Measurements from ENCODE around the gene OTOG.

Gene OTOG

DNA sequence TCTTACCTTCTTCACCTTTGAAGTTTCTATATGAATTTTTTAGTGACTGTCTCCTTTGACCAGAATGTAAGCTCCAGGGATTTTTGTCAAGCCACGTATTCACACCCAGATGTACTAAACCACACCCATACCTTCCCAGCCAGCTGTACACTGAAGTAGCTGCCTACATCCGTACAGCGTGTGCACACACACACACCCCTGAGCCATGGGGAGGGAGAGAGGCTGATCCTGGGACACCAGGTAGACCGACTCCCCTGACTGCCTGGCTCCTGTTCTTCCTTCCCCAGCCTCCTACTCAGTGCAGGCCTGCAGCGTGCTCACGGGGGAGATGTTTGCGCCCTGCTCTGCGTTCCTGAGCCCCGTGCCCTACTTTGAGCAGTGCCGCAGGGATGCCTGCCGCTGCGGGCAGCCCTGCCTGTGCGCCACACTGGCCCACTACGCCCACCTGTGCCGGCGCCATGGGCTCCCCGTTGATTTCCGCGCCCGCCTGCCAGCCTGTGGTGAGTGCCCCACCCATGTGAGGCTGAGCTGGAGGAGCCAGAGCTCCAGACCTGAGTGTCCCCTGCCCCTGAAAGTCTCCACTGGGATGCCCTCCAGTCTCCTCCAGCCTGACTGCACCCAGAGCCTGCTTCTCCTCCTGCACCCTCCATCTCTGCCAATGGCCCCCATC lies 25.9 kb downstream of the OTOG start:
- Mint-ChIP-seq H3K36me3 (ENCODE audit: low read depth) (no peaks in the 10 kb centered on the region), H3K27me3 (no peaks in the 10 kb centered on the region), H3K4me3 (no peak overlapping the region), H3K4me1 (ENCODE audit: low read depth) (no peaks in the 10 kb centered on the region), H3K27ac (no peak overlapping the region), H3K9me3 (no peaks in the 10 kb centered on the region)

DNA sequence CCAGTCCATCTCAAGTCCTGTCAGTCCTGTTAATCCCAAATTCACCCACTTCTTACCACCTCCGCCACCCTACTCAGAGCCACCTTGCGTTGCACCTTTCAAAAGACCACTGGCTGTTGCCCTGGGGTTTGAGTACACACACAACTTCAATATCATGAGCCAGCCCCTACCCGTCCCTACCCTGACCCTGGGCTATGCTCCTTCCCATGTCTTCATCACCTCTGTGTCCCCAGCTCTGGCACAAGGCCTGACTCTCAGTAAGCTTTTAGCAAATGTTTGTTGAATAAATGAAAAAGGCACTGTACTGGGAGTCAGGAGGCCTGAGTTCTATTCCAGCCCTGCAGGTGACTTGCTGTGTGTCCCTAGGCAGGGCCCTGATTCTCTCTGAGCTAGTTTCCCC lies 26.5 kb downstream of the OTOG start:
- Mint-ChIP-seq H3K9me3 (no peaks in the 10 kb centered on the region), H3K27ac (no peak overlapping the region), H3K36me3 (ENCODE audit: low read depth) (no peaks in the 10 kb centered on the region), H3K4me1 (ENCODE audit: low read depth) (no peaks in the 10 kb centered on the region), H3K4me3 (no peak overlapping the region), H3K27me3 (no peaks in the 10 kb centered on the region)

DNA sequence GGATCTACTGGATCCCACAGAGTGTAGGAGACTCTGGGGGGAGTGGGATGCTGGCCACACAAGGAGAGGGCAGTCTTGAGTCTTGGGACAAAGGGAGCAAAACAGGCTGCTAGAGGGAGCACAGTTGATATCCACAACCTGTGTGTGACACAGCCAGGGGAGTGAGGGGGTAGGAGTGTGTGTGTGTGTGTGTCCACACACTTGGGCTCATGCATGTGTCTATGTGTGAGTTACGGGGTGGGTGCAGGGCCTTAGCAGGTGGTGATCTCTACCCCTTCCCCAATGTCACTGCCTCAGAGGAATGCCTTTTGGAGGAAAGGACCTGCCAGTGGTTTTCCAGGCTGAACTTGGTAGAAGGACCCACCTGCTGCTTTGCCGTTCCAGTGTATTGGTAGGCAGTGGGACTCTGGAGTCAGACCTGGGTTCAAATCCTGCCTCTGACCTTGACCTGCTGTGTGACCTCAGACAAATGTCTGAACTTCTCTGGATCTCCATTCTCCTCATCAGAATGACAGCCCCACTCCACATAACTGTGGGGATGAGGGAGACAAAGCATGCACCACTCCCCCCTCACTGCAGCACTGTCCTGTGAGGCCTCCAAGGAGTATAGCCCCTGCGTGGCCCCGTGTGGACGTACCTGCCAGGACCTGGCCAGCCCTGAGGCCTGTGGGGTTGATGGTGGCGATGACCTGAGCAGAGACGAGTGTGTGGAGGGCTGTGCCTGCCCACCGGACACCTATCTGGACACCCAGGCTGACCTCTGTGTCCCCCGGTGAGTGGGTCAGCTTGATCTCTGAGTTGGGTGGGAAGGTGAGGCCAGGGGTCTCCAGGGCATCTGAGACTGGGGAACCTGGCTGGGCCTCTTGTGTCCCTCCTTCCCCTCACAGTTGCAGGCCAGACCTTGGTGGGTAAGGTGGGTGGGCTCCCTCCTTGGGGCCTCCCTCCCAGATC lies 27.4 kb downstream of the OTOG start:
- no peaks in the 10 kb centered on the region for H3K4me1 Mint-ChIP-seq (ENCODE audit: low read depth)
- H3K36me3 Mint-ChIP-seq (ENCODE audit: low read depth) = no peaks in the 10 kb centered on the region
- H3K9me3 Mint-ChIP-seq = no peaks in the 10 kb centered on the region
- H3K27ac Mint-ChIP-seq = no peak overlapping the region
- no peak overlapping the region for H3K4me3 Mint-ChIP-seq
- H3K27me3 Mint-ChIP-seq = no peaks in the 10 kb centered on the region

DNA sequence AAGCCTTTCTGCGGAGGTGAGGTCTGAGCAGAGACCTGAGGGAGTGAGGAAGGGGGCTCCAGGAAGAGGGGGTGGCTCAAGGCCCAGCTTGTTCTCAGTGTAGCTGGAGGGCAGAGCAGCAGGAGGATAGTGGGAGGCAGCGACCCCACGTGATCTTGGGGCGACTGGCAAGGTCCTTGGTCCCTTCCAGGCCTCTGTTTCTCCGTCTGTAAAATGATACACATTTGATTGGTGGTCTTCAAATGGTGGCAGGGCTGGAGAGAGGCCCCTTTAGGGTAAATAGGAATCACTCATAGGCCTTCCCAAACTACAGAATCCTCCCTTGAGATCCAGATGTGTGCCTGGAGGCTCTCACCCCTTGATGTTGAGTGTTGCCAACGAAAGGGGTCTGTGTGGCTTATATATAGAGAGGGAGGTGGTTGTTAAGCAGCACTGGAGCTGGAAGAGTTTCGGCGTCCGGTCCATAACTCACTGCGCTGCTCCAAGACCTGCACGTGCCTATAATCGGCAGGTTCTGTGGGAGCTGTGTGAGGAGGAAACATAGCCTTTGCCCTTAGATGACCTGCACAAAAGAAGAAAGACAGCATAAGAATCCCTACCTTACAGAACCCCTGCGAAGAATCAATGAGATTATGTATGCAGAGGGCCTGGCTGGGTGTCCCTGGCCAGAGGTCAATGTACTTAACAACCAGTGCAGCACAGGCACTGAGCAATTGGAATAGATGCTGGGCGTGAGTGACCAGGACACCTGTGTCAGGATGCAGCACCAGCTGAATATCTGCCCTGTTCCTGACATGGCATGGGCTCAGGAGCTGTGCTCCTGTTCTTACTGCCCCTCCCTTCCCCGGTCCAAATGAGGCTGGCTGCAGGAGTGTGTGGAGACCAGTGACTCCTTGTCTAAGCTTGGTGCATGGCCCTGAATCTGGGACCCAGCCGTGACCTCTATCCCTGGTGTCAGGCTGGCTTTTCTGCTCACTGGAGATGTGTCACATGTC lies 28.7 kb downstream of the OTOG start:
- H3K9me3 Mint-ChIP-seq = no peaks in the 10 kb centered on the region
- no peaks in the 10 kb centered on the region for H3K36me3 Mint-ChIP-seq (ENCODE audit: low read depth)
- H3K27ac Mint-ChIP-seq = no peak overlapping the region
- H3K4me3 Mint-ChIP-seq = no peak overlapping the region
- no peaks in the 10 kb centered on the region for H3K4me1 Mint-ChIP-seq (ENCODE audit: low read depth)
- H3K27me3 Mint-ChIP-seq = peaks cover 2% of the 10 kb centered on the region

DNA sequence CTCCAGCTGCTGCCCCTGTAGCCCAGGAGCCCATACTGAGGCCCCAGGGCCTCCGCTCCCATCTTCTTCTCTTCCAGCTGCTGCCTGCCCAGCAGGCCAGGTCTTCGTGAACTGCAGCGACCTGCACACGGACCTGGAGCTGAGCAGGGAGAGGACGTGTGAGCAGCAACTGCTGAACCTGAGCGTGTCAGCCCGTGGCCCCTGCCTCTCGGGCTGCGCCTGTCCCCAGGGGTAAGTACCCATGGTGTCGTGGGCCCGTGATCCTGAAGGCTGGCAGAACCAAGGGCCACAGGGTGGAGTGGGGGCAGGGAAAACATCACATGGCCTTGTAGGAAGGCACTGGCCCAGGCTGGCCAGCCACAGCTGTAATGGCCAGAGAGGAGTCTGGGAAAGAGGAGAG lies 31.2 kb downstream of the OTOG start:
- H3K36me3 Mint-ChIP-seq (ENCODE audit: low read depth) = no peaks in the 10 kb centered on the region
- H3K27ac Mint-ChIP-seq = no peak overlapping the region
- no peaks in the 10 kb centered on the region for H3K4me1 Mint-ChIP-seq (ENCODE audit: low read depth)
- H3K27me3 Mint-ChIP-seq = peaks cover 3% of the 10 kb centered on the region
- H3K4me3 Mint-ChIP-seq = no peak overlapping the region
- no peaks in the 10 kb centered on the region for H3K9me3 Mint-ChIP-seq

DNA sequence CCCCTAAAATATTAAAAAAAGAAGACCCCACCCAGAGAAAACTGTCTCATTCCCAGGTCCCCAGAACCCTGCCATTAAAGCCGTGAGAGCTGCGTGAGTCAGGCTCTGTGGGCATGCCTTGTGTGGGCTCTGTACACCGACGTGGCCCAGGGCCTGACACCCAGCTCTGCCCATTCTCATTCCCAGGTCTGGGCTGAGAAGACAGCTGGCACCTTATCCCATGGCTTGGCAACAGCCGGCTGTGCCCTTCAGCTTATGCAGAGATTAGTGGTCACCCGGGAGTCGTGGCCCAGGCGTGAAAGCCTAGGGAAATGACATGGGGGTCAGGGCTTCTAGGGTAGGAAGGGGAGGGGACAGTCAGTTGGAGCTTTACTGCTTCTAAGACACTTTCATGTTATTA lies 31.9 kb downstream of the OTOG start:
- H3K4me3 Mint-ChIP-seq = no peak overlapping the region
- H3K9me3 Mint-ChIP-seq = no peaks in the 10 kb centered on the region
- no peaks in the 10 kb centered on the region for H3K36me3 Mint-ChIP-seq (ENCODE audit: low read depth)
- H3K27ac Mint-ChIP-seq = no peak overlapping the region
- H3K4me1 Mint-ChIP-seq (ENCODE audit: low read depth) = no peaks in the 10 kb centered on the region
- peaks cover 3% of the 10 kb centered on the region for H3K27me3 Mint-ChIP-seq

DNA sequence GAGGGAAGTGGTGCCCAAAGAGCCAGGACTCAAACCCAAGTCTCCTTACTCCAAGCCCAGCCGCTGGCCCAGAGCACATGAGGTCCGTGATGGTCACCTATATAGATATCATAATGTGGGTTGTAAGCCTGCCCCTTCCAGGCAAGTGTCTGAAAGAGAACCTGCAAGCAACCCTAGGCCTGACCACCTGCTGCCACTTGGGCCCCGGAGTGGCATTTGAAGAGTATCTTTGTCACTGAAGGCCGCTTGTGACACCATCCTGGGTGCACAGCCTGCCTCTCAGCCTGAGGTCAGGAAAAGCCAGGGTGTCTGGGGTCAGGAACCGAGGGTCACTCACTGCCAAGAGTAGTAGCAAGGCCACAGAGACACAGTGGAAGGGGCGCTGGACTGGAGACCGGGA lies 32.4 kb downstream of the OTOG start:
- no peaks in the 10 kb centered on the region for H3K9me3 Mint-ChIP-seq
- H3K27me3 Mint-ChIP-seq = peaks cover 3% of the 10 kb centered on the region
- no peak overlapping the region for H3K27ac Mint-ChIP-seq
- H3K4me1 Mint-ChIP-seq (ENCODE audit: low read depth) = no peaks in the 10 kb centered on the region
- no peak overlapping the region for H3K4me3 Mint-ChIP-seq
- no peaks in the 10 kb centered on the region for H3K36me3 Mint-ChIP-seq (ENCODE audit: low read depth)

DNA sequence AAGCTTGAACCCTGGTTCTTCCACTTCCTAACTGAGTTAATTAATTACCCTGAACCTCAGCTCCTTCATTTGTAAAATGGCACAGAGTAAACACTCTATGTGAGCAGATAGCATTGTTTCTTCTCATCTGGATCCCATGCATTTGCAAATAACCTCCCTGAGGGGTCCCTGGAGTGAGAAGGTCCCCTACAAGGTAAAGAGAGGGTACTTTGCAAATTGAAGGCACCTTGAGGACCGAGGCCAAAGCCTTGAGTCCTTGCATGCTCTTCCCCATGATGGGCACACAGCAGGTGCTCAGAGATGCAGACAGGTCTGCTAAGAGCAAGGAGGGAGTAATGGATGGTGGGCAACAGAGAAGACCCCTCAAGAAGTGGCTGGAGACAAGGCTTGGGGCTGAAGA lies 33.2 kb downstream of the OTOG start:
- no peak overlapping the region for H3K27ac Mint-ChIP-seq
- H3K9me3 Mint-ChIP-seq = no peaks in the 10 kb centered on the region
- no peaks in the 10 kb centered on the region for H3K36me3 Mint-ChIP-seq (ENCODE audit: low read depth)
- H3K27me3 Mint-ChIP-seq = peaks cover 3% of the 10 kb centered on the region
- H3K4me1 Mint-ChIP-seq (ENCODE audit: low read depth) = no peaks in the 10 kb centered on the region
- H3K4me3 Mint-ChIP-seq = no peak overlapping the region

DNA sequence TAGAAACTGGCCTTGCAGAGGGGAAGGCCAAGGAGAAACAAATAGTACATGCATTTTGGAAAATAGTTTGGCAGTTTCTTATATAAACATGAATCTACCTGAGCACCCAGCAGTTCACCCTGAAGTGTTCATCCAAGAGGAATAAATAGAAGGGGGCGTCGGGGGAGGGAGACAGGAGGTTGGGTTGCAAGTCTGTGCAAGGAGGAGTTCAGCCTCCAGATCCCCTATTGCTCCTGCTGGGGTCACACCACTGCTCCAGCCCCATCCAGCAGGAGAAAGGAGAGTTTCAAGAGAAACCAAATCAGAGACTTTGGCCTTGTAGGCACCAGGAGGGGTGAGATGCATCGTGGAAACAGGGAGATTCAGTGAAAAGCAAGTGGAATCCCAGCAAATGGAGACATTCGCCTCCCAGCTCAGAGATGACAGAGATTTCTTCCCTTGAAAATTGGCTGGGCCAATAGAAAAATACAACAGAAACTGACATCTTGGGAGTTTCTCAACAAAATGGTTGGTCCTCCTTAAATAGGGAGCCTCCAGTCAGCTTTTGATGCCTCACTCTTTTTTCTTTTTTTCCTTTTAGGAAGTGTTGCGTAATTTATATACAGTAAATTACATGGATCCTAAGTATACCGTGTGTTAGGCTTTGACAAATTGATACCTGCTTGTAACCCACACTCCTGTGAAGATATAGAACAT lies 34.1 kb downstream of the OTOG start:
- Mint-ChIP-seq H3K9me3 (no peaks in the 10 kb centered on the region), H3K27ac (no peak overlapping the region), H3K4me1 (ENCODE audit: low read depth) (no peaks in the 10 kb centered on the region), H3K4me3 (no peak overlapping the region), H3K27me3 (peaks cover 3% of the 10 kb centered on the region), H3K36me3 (ENCODE audit: low read depth) (no peaks in the 10 kb centered on the region)

DNA sequence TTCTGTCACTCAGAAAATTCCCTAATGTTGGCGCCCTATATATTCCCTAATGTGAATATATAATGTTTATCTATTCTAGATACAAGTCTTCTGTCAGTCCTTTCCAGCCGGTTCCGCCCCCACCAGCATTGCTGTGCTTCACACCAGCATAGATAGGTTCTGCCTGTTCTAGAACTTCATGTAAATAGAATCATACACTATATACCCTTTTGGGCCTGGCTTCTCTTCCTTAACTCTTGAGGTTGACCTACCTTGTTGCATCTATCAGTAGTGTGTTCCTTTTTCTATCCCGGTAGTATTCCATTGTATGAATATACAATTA lies 34.6 kb downstream of the OTOG start:
- H3K27ac Mint-ChIP-seq = no peak overlapping the region
- peaks cover 3% of the 10 kb centered on the region for H3K27me3 Mint-ChIP-seq
- no peaks in the 10 kb centered on the region for H3K4me1 Mint-ChIP-seq (ENCODE audit: low read depth)
- H3K36me3 Mint-ChIP-seq (ENCODE audit: low read depth) = no peaks in the 10 kb centered on the region
- H3K9me3 Mint-ChIP-seq = no peaks in the 10 kb centered on the region
- no peak overlapping the region for H3K4me3 Mint-ChIP-seq

DNA sequence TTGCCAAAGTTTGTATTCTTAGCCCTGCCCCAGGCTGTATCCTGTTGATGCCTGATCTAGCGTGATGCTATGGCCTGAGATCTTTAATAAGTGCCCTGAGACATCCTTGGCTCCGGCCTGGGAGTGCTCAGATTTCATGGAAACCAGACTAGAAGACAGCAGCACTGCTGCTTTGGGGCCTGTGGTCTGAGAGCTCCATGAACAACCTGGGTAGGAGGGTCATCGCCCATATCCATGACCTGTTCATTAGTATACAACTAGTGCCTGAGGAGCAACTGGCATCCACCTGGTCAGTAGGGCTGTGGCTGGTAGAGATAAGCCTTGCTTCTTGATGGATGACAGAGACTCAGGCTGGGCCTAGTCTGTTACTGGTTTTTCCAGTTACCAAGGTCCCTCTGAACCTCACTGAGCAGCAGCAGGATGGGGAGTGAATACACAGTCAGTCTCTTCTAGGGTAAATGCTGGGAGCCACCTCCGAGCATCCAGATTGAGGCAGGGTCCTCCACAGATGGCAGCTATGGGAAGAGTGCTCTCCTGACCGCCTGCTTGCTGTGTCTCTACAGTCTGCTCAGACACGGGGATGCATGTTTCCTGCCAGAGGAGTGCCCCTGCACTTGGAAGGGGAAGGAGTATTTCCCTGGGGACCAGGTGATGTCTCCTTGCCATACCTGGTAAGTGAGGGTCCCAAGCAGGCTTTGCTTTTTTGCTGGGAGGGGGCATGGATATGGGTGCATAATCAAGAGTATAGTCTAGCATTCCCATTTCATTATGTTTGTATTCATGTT lies 39.0 kb downstream of the OTOG start:
- Mint-ChIP-seq H3K36me3 (ENCODE audit: low read depth) (no peaks in the 10 kb centered on the region), H3K27me3 (no peaks in the 10 kb centered on the region), H3K9me3 (no peaks in the 10 kb centered on the region), H3K4me3 (no peak overlapping the region), H3K4me1 (ENCODE audit: low read depth) (no peaks in the 10 kb centered on the region), H3K27ac (no peak overlapping the region)

DNA sequence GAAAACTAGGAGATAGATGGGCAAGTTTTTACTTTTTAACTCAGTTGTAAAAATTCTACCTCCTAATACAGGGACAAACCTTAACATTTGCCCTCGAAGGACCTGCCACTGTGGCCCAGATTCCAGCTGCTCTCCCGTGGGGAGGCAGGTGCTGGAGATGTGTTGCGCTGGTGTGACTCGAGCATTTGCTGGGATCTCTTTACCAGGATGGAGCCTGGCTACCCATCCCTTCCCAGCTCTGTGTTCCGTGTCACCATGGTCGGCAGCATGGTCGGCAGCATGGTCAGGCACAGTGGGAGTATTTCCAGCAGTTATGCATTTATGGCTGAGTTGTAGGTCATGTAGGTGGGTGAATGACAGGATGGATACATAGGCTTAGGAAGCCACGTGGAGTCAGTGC lies 41.1 kb downstream of the OTOG start:
- no peaks in the 10 kb centered on the region for H3K4me1 Mint-ChIP-seq (ENCODE audit: low read depth)
- H3K4me3 Mint-ChIP-seq = no peak overlapping the region
- no peak overlapping the region for H3K27ac Mint-ChIP-seq
- no peaks in the 10 kb centered on the region for H3K9me3 Mint-ChIP-seq
- no peaks in the 10 kb centered on the region for H3K27me3 Mint-ChIP-seq
- H3K36me3 Mint-ChIP-seq (ENCODE audit: low read depth) = no peaks in the 10 kb centered on the region

DNA sequence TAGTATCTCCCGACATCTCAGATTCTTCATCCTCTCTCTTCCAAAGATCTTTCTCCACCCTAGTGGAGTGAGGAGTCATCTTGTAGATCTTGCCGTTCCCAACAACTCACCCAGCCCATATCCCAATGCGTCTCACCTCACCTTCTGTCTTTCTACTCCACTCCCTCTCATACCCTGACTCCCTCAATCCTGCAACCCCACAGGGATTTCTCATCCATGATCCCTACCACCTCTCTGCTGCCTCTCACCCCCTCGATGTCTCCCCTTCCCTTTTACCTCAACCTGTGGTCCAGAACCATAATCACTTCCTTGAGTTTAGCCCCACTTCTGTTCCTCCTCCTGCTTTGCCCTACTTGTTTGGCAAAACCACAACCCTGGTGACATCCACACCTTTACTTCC lies 41.7 kb downstream of the OTOG start:
- H3K27me3 Mint-ChIP-seq = no peaks in the 10 kb centered on the region
- no peaks in the 10 kb centered on the region for H3K4me1 Mint-ChIP-seq (ENCODE audit: low read depth)
- no peaks in the 10 kb centered on the region for H3K9me3 Mint-ChIP-seq
- H3K4me3 Mint-ChIP-seq = no peak overlapping the region
- H3K36me3 Mint-ChIP-seq (ENCODE audit: low read depth) = no peaks in the 10 kb centered on the region
- H3K27ac Mint-ChIP-seq = no peak overlapping the region

DNA sequence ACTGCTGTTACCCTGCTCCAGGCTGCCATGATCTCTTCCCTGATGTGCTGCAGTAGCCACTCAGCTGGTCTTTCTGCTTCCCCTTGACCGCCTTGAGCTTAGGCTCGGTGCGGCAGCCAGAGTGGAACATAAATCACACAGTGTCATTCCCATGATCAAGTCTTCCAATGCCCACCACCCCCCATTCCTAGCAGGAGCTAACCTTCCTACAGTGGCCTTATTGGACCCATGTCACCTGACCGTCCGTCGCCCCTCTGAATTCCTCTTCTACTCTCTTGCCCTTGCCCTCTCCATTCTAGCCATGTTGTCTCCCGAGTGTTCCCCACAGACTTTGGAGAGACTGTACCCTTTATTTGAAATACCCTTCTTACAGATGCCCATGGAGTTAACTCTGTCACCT lies 43.4 kb downstream of the OTOG start:
- no peaks in the 10 kb centered on the region for H3K9me3 Mint-ChIP-seq
- H3K4me3 Mint-ChIP-seq = no peak overlapping the region
- no peaks in the 10 kb centered on the region for H3K36me3 Mint-ChIP-seq (ENCODE audit: low read depth)
- no peak overlapping the region for H3K27ac Mint-ChIP-seq
- H3K4me1 Mint-ChIP-seq (ENCODE audit: low read depth) = no peaks in the 10 kb centered on the region
- no peaks in the 10 kb centered on the region for H3K27me3 Mint-ChIP-seq

All from stimulated activated naive CD8-positive, alpha-beta T cell treated with anti-CD3 and anti-CD28 coated beads, Interleukin-15, Interleukin-2, amounts not matched to agents 100 ng/mL and 50 ng/mL, for 24 hours (primary cell).